GM20000 (cell line): ENCODE data around the gene KAZN.

Experiments
- DNase-seq: peaks from one replicate; pipeline ENCODE4 v3.0.0; 2012; ENCODE audit warnings: low spot score
- TF ChIP-seq, protein P1 (sequence below): IDR thresholded peaks from 2 replicates; pipeline ENCODE4 v1.5.1; 2012; ENCODE audit warnings: mild to moderate bottlenecking, control low read depth; ENCODE audit errors: extremely low read depth, missing control alignments

The KAZN gene

GRCh38 chr1:15116966-15117365, 518.5 kb downstream of the KAZN start:
- TF ChIP-seq, protein P1, sequence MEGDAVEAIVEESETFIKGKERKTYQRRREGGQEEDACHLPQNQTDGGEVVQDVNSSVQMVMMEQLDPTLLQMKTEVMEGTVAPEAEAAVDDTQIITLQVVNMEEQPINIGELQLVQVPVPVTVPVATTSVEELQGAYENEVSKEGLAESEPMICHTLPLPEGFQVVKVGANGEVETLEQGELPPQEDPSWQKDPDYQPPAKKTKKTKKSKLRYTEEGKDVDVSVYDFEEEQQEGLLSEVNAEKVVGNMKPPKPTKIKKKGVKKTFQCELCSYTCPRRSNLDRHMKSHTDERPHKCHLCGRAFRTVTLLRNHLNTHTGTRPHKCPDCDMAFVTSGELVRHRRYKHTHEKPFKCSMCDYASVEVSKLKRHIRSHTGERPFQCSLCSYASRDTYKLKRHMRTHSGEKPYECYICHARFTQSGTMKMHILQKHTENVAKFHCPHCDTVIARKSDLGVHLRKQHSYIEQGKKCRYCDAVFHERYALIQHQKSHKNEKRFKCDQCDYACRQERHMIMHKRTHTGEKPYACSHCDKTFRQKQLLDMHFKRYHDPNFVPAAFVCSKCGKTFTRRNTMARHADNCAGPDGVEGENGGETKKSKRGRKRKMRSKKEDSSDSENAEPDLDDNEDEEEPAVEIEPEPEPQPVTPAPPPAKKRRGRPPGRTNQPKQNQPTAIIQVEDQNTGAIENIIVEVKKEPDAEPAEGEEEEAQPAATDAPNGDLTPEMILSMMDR = no peak
- DNase-seq = no peak

DNA sequence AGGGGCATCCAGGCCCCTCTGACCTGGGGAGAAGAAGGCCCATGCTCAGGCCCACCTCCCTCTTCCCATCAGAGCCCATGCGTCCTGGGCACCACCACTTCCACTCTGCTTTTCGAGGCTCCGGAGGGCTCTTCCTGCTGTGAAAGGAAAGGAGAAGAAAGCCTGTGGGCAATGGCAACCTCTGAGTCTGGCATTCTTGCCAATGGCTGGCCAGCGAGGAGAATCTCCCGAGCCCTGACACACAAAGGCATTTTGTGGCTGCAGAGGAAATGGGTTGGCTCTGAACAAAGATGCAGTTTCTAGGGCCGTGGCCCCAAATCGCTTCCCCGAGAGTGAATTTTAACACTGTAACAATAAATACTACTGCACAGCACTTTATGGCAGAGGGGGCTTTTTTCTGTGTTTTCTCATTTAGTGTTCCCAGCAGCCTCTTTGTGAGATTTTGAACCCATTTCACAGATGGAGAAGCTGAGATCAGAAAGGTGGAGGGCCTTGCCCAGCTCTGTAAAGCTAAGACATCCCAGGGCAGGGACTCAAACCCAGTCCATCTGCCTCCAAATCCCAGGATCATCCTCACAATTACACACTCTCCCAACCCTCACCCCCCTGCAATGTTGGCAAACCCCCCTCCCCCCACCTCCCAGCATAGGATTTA, 519.3 kb downstream of the KAZN start:
- TF ChIP-seq, protein P1 = no peak
- DNase-seq = no peak

GRCh38 chr1:15118579-15118978, 520.1 kb downstream of the KAZN start:
- no peak for DNase-seq
- TF ChIP-seq, protein P1 = no peak

- DNase-seq = no peak
- TF ChIP-seq, protein P1 = no peak
These were observed 521.9 kb downstream of the KAZN start for GRCh38 chr1:15120251-15120945.

DNA sequence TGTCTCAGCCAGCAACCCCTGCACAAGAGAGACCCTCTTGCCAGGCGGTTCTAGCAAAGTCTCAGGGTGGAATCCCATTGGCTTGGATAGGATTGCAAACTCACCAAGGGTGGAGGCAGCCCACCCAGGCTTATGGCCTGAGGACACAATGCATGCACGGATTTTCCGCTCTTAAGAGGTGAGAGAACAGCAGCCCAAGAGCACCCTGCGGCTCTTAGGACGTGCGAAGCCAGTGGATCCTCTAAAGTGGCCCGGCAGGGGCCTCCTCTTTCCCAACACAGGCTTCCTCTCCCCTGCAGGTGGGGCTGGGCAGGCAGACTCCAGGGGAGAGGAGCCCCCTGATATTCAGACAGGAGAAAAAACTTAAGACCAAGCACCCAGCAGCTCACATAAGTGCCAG, 523.8 kb downstream of the KAZN start:
- DNase-seq = no peak
- TF ChIP-seq, protein P1 = no peak

DNA sequence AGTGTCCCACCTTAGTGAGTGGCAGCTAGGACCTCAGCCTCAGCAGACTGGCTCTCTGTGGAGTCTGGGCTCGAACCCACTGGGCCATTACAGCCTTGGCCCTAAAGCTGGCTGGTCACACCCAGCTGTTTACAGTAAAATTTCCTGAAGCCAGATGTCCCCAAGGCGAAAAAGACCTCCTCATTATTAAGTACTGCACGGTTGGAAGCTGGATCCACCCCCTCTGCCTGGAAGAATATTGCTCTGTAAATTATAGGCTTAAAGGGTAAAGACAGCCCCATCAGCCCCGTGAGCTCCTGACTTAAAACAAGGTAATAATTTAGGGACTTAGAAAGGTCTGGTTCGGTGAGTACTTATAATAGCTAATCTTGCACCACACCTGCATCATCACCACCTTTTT, 524.8 kb downstream of the KAZN start:
- no peak for DNase-seq
- TF ChIP-seq, protein P1 = no peak

- TF ChIP-seq, protein P1 = no peak
- no peak for DNase-seq
These were observed 525.4 kb downstream of the KAZN start for GRCh38 chr1:15123925-15124324.
